IgD-negative memory B cell (primary cell): ENCODE results near the gene RELL2. TPM values are rescaled to one million over a fixed set of nuclear protein-coding genes. Genes with fewer than 3 reads are reported as not detected.

Source experiments
- H3K27ac Mint-ChIP-seq, 3 donors: one replicate each; pipeline ENCODE4 v1.8.0; 2020 to 2022; ENCODE audit warnings: mild to moderate bottlenecking in 3 of 3, mixed read lengths in 3 of 3, moderate library complexity in 1 of 3
- H3K27me3 Mint-ChIP-seq: one replicate; pipeline ENCODE4 v1.8.0; 2021; ENCODE audit warnings: mixed read lengths
- H3K36me3 Mint-ChIP-seq: one replicate; pipeline ENCODE4 v1.8.0; 2020; ENCODE audit warnings: mild to moderate bottlenecking, mixed read lengths
- H3K4me1 Mint-ChIP-seq, 3 donors: one replicate each; pipeline ENCODE4 v1.8.0; 2020 to 2022; ENCODE audit warnings: mixed read lengths in 3 of 3, mild to moderate bottlenecking in 1 of 3
- H3K4me3 Mint-ChIP-seq, 4 donors: one replicate each; pipeline ENCODE4 v1.8.0; 2020 to 2022; ENCODE audit warnings: mild to moderate bottlenecking in 4 of 4, mixed read lengths in 4 of 4, moderate library complexity in 3 of 4
- H3K9me3 Mint-ChIP-seq, 3 donors: one replicate each; pipeline ENCODE4 v1.8.0; 2020 to 2021; ENCODE audit warnings: mixed read lengths in 3 of 3, mild to moderate bottlenecking in 1 of 3
- polyA plus RNA-seq: library from polyadenylated mRNA; unstranded; fragments of 300-500 nt; fragmentation: Illumina TruSeq; gene quantifications from one replicate; pipeline ENCODE4 v1.2.3, GENCODE V29; 2021

The RELL2 gene
- polyA plus RNA-seq, 1 donor from 2014 or later, result 5.9 TPM

- Mint-ChIP-seq H3K4me3 (peak overlapping the region; percentile 1 to 76 (median 46)), H3K27me3 (no peaks in the 10 kb centered on the region), H3K4me1 (peaks cover 16 to 20% (median 18%) of the 10 kb centered on the region in 3 donors), H3K9me3 (no peaks in the 10 kb centered on the region), H3K27ac (peak overlapping the region in 2 of 3 donors; percentile 7 to 72), H3K36me3 (no peaks in the 10 kb centered on the region)
Measured at GRCh38 chr5:141649972-141650371, 13.2 kb downstream of the RELL2 start.

GRCh38 chr5:141650851-141651727 lies 14.3 kb downstream of the RELL2 start, which contains the start of gene FCHSD1:
Gene FCHSD1, minus strand, starts transcription at chr5:141651418. Its CDS starts 50 bp downstream, at chr5:141651368.
- H3K9me3 Mint-ChIP-seq, result no peaks in the 10 kb centered on the region
- H3K4me1 Mint-ChIP-seq, result peaks cover 14 to 18% (median 18%) of the 10 kb centered on the region in 3 donors
- H3K36me3 Mint-ChIP-seq, result no peaks in the 10 kb centered on the region
- H3K4me3 Mint-ChIP-seq, result peak within 1 kb of the TSS; percentile 90 to 99 (median 96)
- H3K27me3 Mint-ChIP-seq, result peaks cover 2% of the 10 kb centered on the region
- peak within 1 kb of the TSS; percentile 82 to 95 (median 94) for H3K27ac Mint-ChIP-seq

- Mint-ChIP-seq H3K4me3 (peak overlapping the region; percentile 90 to 99 (median 96)), H3K27me3 (peaks cover 2% of the 10 kb centered on the region), H3K4me1 (peaks cover 14 to 18% (median 18%) of the 10 kb centered on the region in 3 donors), H3K9me3 (no peaks in the 10 kb centered on the region), H3K36me3 (no peaks in the 10 kb centered on the region), H3K27ac (peak overlapping the region; percentile 82 to 95 (median 94))
Measured at GRCh38 chr5:141651728-141652105, 14.9 kb downstream of the RELL2 start.

- Mint-ChIP-seq H3K4me3 (peak overlapping the region in 1 of 4 donors; percentile 46), H3K27ac (no peak overlapping the region), H3K9me3 (peaks cover 0 to 4% (median 0%) of the 10 kb centered on the region in 3 donors), H3K4me1 (peaks cover 11 to 14% (median 12%) of the 10 kb centered on the region in 3 donors), H3K27me3 (peaks cover 2% of the 10 kb centered on the region), H3K36me3 (peaks cover 4% of the 10 kb centered on the region)
Measured at GRCh38 chr5:141654298-141654697, 17.5 kb downstream of the RELL2 start.

- Mint-ChIP-seq H3K36me3 (peaks cover 4% of the 10 kb centered on the region), H3K27ac (no peak overlapping the region), H3K9me3 (peaks cover 0 to 6% (median 0%) of the 10 kb centered on the region in 3 donors), H3K27me3 (peaks cover 2% of the 10 kb centered on the region), H3K4me1 (peaks cover 8 to 10% (median 9%) of the 10 kb centered on the region in 3 donors), H3K4me3 (peak overlapping the region in 1 of 4 donors; percentile 46)
Measured at GRCh38 chr5:141655020-141655419, 18.2 kb downstream of the RELL2 start.

- Mint-ChIP-seq H3K9me3 (peaks cover 0 to 6% (median 0%) of the 10 kb centered on the region in 3 donors), H3K27ac (no peak overlapping the region), H3K36me3 (peaks cover 4% of the 10 kb centered on the region), H3K27me3 (peaks cover 2% of the 10 kb centered on the region), H3K4me1 (peaks cover 1 to 8% (median 7%) of the 10 kb centered on the region in 3 donors), H3K4me3 (no peak overlapping the region)
Measured at GRCh38 chr5:141656396-141656795, 19.6 kb downstream of the RELL2 start.

GRCh38 chr5:141657404-141657803 lies 20.6 kb downstream of the RELL2 start:
- H3K36me3 Mint-ChIP-seq, result peaks cover 4% of the 10 kb centered on the region

GRCh38 chr5:141657937-141658545 lies 21.2 kb downstream of the RELL2 start:
- Mint-ChIP-seq H3K36me3 (peaks cover 4% of the 10 kb centered on the region), H3K4me3 (no peak overlapping the region), H3K27ac (no peak overlapping the region), H3K9me3 (peaks cover 0 to 6% (median 0%) of the 10 kb centered on the region in 3 donors), H3K27me3 (peaks cover 2% of the 10 kb centered on the region), H3K4me1 (peaks cover 0 to 1% (median 0%) of the 10 kb centered on the region in 3 donors)

More at GRCh38 chr5:141657404-141657803, 20.6 kb downstream of the RELL2 start:
- Mint-ChIP-seq H3K27me3 (peaks cover 2% of the 10 kb centered on the region), H3K27ac (peak overlapping the region in 1 of 3 donors; percentile 16), H3K4me3 (no peak overlapping the region), H3K9me3 (peaks cover 0 to 6% (median 0%) of the 10 kb centered on the region in 3 donors), H3K4me1 (peaks cover under 1 to 2% (median 1%) of the 10 kb centered on the region in 3 donors)

- H3K9me3 Mint-ChIP-seq, result peaks cover 0 to 6% (median 0%) of the 10 kb centered on the region in 3 donors
- H3K36me3 Mint-ChIP-seq, result peaks cover 2% of the 10 kb centered on the region
- no peak overlapping the region for H3K27ac Mint-ChIP-seq
- no peak overlapping the region for H3K4me3 Mint-ChIP-seq
- peaks cover 5 to 6% (median 6%) of the 10 kb centered on the region in 3 donors for H3K4me1 Mint-ChIP-seq
- no peaks in the 10 kb centered on the region for H3K27me3 Mint-ChIP-seq
Measured at GRCh38 chr5:141662028-141662427, 25.2 kb downstream of the RELL2 start.

GRCh38 chr5:141663506-141663905 lies 26.7 kb downstream of the RELL2 start:
- no peak overlapping the region for H3K4me3 Mint-ChIP-seq
- peaks cover 5 to 6% (median 6%) of the 10 kb centered on the region in 3 donors for H3K4me1 Mint-ChIP-seq
- H3K27ac Mint-ChIP-seq, result no peak overlapping the region
- H3K27me3 Mint-ChIP-seq, result no peaks in the 10 kb centered on the region
- H3K36me3 Mint-ChIP-seq, result peaks cover 1% of the 10 kb centered on the region
- H3K9me3 Mint-ChIP-seq, result peaks cover 0 to 6% (median 0%) of the 10 kb centered on the region in 3 donors

GRCh38 chr5:141664733-141665461 lies 28.1 kb downstream of the RELL2 start:
- Mint-ChIP-seq H3K36me3 (peaks cover 1% of the 10 kb centered on the region), H3K9me3 (no peaks in the 10 kb centered on the region), H3K4me1 (peaks cover 5 to 6% (median 6%) of the 10 kb centered on the region in 3 donors), H3K27me3 (no peaks in the 10 kb centered on the region), H3K4me3 (no peak overlapping the region), H3K27ac (peak overlapping the region in 1 of 3 donors; percentile 0)

- H3K4me3 Mint-ChIP-seq, result no peak overlapping the region
- H3K27ac Mint-ChIP-seq, result no peak overlapping the region
- H3K4me1 Mint-ChIP-seq, result peaks cover 5 to 6% (median 6%) of the 10 kb centered on the region in 3 donors
- H3K27me3 Mint-ChIP-seq, result no peaks in the 10 kb centered on the region
- H3K36me3 Mint-ChIP-seq, result peaks cover 1% of the 10 kb centered on the region
- no peaks in the 10 kb centered on the region for H3K9me3 Mint-ChIP-seq
Measured at GRCh38 chr5:141665995-141666940, 29.5 kb downstream of the RELL2 start.

GRCh38 chr5:141668601-141669265 lies 31.9 kb downstream of the RELL2 start:
- no peak overlapping the region for H3K27ac Mint-ChIP-seq
- H3K36me3 Mint-ChIP-seq, result peaks cover 1% of the 10 kb centered on the region
- no peaks in the 10 kb centered on the region for H3K9me3 Mint-ChIP-seq
- H3K4me3 Mint-ChIP-seq, result no peak overlapping the region
- peaks cover 5 to 6% (median 6%) of the 10 kb centered on the region in 3 donors for H3K4me1 Mint-ChIP-seq
- H3K27me3 Mint-ChIP-seq, result no peaks in the 10 kb centered on the region
